Activated CD8-positive, alpha-beta memory T cell treated with anti-CD3 and anti-CD28 coated beads for 24 hours (primary cell): ENCODE data around the gene ADGRG6.

Source experiments
- DNase-seq: peaks from one replicate; pipeline ENCODE4 v3.0.0-alpha.2; 2020

ADGRG6 gene

GRCh38 chr6:142380626-142381025 lies 78.8 kb downstream of the ADGRG6 start:
- no peak for DNase-seq

- DNase-seq = no peak
Measured at GRCh38 chr6:142381181-142381580, 79.4 kb downstream of the ADGRG6 start.

GRCh38 chr6:142381845-142382378 lies 80.1 kb downstream of the ADGRG6 start:
- DNase-seq = no peak

GRCh38 chr6:142384519-142385254 lies 82.9 kb downstream of the ADGRG6 start:
- DNase-seq = no peak

- DNase-seq = no peak
Measured at GRCh38 chr6:142385352-142385751, 83.5 kb downstream of the ADGRG6 start.

- DNase-seq = no peak
Measured at GRCh38 chr6:142386657-142387056, 84.8 kb downstream of the ADGRG6 start.

- no peak for DNase-seq
Measured at GRCh38 chr6:142387997-142388815, 86.4 kb downstream of the ADGRG6 start.

GRCh38 chr6:142395266-142395665 lies 93.5 kb downstream of the ADGRG6 start:
- DNase-seq = no peak

- DNase-seq = no peak
Measured at GRCh38 chr6:142395768-142396231, 94.0 kb downstream of the ADGRG6 start.

GRCh38 chr6:142398353-142398752 lies 96.5 kb downstream of the ADGRG6 start:
- no peak for DNase-seq

GRCh38 chr6:142399739-142400138 lies 97.9 kb downstream of the ADGRG6 start:
- DNase-seq = no peak

GRCh38 chr6:142400495-142400894 lies 98.7 kb downstream of the ADGRG6 start:
- no peak for DNase-seq

- no peak for DNase-seq
Measured at GRCh38 chr6:142401838-142402237, 100.0 kb downstream of the ADGRG6 start.

GRCh38 chr6:142404751-142405150 lies 102.9 kb downstream of the ADGRG6 start:
- DNase-seq = no peak

GRCh38 chr6:142406131-142406530 lies 104.3 kb downstream of the ADGRG6 start:
- no peak for DNase-seq

GRCh38 chr6:142407685-142408273 lies 106.0 kb downstream of the ADGRG6 start:
- DNase-seq = no peak

GRCh38 chr6:142408409-142408808 lies 106.6 kb downstream of the ADGRG6 start:
- DNase-seq = no peak

GRCh38 chr6:142409794-142410193 lies 108.0 kb downstream of the ADGRG6 start:
- DNase-seq = no peak

- no peak for DNase-seq
Measured at GRCh38 chr6:142411145-142411544, 109.3 kb downstream of the ADGRG6 start.

GRCh38 chr6:142412241-142412640 lies 110.4 kb downstream of the ADGRG6 start:
- DNase-seq = no peak

GRCh38 chr6:142412658-142413057 lies 110.9 kb downstream of the ADGRG6 start:
- no peak for DNase-seq

GRCh38 chr6:142413111-142413510 lies 111.3 kb downstream of the ADGRG6 start:
- no peak for DNase-seq

GRCh38 chr6:142414462-142415250 lies 112.8 kb downstream of the ADGRG6 start:
- no peak for DNase-seq
